Ramos (cell line): ENCODE measurements around the gene MYCBPAP.

ENCODE experiments used
- in situ Hi-C: fragments of 300-500 bp; cut with MboI; formaldehyde crosslinking; loops from one replicate; pipeline ENCODE4 v1.14.3; 2022; ENCODE audit warnings: low sequenced_read_pairs; ENCODE audit not compliant: unreplicated experiment

Gene MYCBPAP

GRCh38 chr17:50507871-50508572 lies at the start of gene MYCBPAP:
TSS of gene MYCBPAP (plus strand) at chr17:50508439. CDS start at chr17:50508675, 236 bp downstream.
- in situ Hi-C loops = no loop called here

DNA sequence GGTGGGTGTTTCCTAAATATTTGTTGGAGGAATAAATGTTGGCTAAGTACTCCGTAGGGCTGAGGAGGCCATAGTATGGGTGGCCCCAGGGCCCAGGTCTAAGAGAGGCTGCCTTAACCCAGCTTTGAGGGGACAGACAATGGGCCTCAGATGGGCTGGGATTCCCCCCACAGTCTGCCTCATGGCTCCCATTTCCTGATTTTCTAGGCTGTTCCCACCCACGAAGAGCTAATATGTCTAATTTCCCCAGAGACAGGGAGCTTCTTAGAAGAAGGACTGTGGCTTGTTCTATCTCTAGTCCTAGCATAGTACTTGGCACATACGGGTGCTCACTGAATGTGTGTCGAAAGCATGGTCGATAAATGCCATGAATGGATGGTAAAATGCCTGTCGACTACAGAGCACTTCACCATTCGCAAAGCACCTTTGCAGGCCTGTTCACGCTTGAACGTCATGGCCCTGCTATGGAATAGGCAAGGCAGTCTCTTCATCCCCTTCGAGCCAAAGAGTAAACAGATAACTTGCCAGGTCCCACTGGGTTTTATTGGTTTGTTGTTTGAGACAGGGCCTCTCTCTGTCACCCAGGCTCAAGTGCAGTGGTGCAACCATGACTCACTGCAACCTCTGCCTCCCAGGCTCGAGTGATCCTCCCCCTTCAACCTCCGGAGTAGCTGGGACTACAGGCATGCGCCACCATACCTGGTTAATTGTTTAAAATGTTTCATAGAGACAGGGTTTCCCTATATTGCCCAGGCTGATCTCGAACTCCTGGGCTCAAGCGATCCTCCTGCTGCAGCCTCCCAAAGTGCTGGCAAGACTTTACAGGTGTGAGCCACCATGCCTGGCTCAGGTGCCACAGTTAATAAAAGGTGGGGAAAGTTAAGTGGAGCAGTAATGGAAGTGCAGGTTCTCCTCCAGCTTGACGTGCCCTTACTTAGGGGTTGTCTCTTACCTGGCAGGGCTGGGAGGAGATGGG lies 49.2 kb upstream of the MYCBPAP start:
- in situ Hi-C loops = no loop called here

DNA sequence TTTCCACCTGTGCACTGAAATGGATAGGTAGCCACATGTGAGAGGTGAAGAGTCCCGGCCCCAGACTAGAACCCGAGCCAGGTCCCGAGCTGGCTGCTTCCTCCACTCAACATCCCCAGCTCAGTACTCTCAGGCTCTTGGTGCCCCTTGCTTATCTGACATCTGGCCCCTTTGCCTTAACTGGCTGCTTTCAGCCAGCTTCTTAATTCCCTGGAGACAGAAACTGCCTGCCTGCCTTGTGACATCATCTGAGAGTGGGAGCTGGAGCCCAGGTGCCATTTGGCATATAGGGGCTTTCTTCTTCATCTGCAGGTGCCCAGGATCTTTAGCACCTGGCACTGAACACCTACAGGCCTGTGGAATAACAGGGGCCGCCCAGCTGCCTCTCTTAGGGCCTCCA lies 48.5 kb upstream of the MYCBPAP start:
- in situ Hi-C loops = no loop called here

GRCh38 chr17:50460831-50461526 lies 47.3 kb upstream of the MYCBPAP start:
- in situ Hi-C loops = no loop called here

DNA sequence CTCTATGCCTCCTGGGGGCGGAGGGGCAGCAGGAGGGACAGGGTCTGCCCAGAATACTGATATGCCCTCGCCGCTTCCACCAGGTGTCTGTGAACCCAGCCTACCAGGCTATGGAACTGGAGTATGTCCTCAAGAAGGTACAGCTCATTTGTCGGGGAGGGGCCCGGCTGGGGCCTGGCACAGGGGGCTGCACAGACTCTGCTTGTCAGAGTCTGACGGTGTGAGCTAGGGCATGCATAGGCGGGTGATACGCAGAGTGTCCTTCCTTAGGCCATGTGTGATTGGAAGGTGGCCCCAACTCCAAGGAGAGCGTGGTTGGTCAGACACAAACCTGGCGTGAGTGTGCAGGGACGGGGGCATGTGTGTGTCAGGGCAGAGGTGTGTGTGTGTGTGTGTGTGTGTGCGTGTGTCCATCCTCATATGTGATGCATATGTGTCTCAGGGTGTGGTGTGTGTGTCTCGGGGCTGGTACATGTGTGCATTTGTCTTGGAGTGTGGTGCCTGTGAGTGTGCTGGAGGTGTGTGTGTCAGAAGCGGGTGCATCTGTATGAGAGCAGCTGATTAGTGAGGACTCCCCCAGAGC lies 46.6 kb upstream of the MYCBPAP start:
- in situ Hi-C loops = no loop called here

DNA sequence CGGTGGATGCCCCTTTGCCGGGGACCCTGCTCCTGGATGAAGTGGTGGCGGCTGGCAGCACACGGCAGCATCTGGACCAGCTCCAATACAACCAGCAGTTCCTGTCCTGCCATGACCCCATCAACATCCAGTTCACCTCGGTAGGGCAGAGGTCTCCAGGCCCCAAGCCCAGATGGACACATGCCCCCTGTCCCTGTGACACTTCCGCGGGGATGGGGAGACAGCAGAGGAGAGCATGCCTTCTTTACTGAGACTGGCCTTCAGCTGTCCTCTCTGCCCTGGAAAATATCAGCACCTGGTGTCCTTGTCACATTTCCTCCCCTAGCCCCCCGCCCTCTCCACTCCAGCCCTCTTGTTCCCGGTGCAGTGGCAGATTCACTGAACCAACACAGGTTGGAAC lies 45.8 kb upstream of the MYCBPAP start:
- in situ Hi-C loops = no loop called here

DNA sequence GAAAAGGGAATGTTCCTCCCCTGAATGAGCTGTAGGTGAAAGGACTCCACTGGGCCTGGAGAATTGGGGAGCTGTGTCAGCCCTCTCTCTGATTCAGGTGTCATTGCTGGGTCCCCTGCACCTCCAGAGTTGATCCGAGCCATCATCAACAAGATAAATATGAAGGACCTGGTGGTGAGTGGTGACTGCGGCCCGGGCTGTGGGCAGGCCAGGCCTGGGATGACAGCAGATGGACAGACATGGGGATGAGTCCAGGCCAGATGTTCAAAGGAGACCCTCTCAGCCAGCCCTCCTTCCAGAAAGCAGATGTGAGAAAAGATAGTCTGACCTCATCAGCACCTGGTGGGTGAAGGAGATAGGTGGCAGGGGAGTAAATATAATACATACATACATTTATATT lies 44.1 kb upstream of the MYCBPAP start:
- in situ Hi-C loops = no loop called here

- in situ Hi-C loops = no loop called here
Observed at GRCh38 chr17:50464736-50465135, 43.5 kb upstream of the MYCBPAP start.

GRCh38 chr17:50465171-50465570 lies 43.1 kb upstream of the MYCBPAP start:
- in situ Hi-C loops = no loop called here

- in situ Hi-C loops = no loop called here
Observed at GRCh38 chr17:50465635-50466034, 42.6 kb upstream of the MYCBPAP start.

GRCh38 chr17:50466371-50467113 lies 41.7 kb upstream of the MYCBPAP start:
- in situ Hi-C loops = no loop called here

GRCh38 chr17:50467114-50467854 lies 41.0 kb upstream of the MYCBPAP start:
- in situ Hi-C loops = no loop called here

- in situ Hi-C loops = no loop called here
Observed at GRCh38 chr17:50467855-50468303, 40.4 kb upstream of the MYCBPAP start.

- in situ Hi-C loops = no loop called here
Observed at GRCh38 chr17:50468304-50469207, 39.7 kb upstream of the MYCBPAP start, which contains the start of gene CHAD. TSS of gene CHAD (minus strand) at chr17:50468880. CDS start at chr17:50468813, 67 bp downstream.

- in situ Hi-C loops = no loop called here
Observed at GRCh38 chr17:50469208-50469605, 39.0 kb upstream of the MYCBPAP start.

DNA sequence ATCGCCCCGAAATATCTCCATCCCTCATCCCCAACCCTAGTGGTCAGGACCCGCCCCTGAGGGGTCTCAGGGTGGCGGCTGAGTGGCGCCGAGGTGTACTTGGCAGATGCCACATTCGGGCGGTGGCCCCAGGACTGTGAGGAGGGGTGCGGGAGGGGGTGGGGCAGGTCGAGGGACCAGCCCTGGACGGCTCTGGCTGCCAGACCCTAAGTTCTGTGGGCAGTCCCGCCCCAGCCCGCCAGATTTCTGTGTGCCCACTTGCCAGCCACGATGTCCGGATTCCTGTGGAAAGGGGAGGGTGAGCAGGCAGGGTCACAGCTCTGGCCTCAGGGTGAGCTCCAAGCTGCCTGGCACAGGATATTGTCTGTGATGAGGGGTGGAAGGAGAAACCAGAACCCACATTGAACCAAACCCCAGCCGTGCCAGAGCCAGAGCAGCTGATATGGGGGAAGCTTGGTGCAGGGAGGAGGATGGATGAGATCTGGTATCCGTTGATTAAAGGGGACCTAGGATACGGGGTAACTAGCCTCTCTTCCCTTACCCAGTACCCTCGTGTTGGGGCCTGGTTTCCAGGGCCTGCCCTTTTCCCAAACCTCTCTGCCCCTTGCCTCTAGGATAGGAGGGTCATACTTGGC lies 38.5 kb upstream of the MYCBPAP start:
- in situ Hi-C loops = no loop called here

- in situ Hi-C loops = no loop called here
Observed at GRCh38 chr17:50470426-50470825, 37.8 kb upstream of the MYCBPAP start.
